Endometrial microvascular endothelial cells (primary cell): ENCODE measurements around the gene PODXL2. TPM values are rescaled to one million over a fixed set of nuclear protein-coding genes. Genes with fewer than 3 reads are reported as not detected.

Experiments used
- in situ Hi-C: cut with HindIII; loops from 2 replicates; pipeline ENCODE4 v1.10.0; 2017; ENCODE audit warnings: low sequenced_read_pairs, low pct_unique_long_range_greater_than_20kb; ENCODE audit errors: inconsistent ontology term
- total RNA-seq: library from RNA; depleted of rRNA; stranded (reverse); fragments of >200 nt; gene quantifications from one replicate; pipeline ENCODE4 v1.2.3, GENCODE V29; 2015; ENCODE audit errors: inconsistent ontology term

The PODXL2 gene
- total RNA-seq, 1 donor from 2014 or later: 0.09 TPM

GRCh38 chr3:127670761-127671522, 42.0 kb downstream of the PODXL2 start:
- in situ Hi-C loops: no loop called here

DNA sequence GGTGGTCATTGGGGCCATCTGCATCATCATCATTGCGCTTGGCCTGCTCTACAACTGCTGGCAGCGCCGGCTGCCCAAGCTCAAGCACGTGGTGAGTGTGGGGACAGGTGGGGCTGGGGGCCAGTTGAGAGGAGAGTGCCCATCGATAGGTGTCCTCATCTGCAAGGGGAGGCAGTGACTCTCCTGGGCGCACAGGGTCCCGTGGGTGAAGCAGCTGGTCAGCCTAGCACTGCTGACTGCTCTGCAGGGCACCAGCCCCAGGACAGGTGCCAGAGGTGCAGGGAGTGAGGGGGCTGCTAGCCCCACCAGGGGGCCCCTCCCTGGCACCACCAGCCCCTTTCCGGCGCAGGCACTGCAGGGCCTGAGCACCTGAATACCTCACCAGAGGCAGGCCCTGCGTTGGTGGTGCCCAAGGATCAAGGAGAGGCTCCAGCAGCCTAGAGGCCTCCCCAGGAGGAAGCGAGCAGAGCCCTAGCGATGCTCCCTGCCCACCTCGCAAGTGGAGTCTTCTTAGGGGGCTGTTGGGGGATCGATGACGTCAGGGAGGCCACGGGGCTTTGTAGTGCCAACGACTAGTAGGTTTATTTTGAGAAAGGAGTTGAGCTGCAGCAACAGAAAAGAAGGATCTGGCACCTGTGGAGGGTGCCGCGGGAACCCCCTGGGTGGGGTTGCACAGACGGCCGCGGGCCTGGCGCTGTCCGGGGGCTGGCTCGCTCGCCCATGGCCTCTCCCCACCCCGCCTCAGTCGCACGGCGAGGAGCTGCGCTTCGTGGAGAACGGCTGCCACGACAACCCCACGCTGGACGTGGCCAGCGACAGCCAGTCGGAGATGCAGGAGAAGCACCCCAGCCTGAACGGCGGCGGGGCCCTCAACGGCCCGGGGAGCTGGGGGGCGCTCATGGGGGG, 42.8 kb downstream of the PODXL2 start:
- in situ Hi-C loops: no loop called here

GRCh38 chr3:127672429-127673190, 43.6 kb downstream of the PODXL2 start, which contains the start of gene ABTB1:
ABTB1 (plus strand) TSS chr3:127672952; CDS start chr3:127673026, 74 bp downstream.
- in situ Hi-C loops: no loop called here

DNA sequence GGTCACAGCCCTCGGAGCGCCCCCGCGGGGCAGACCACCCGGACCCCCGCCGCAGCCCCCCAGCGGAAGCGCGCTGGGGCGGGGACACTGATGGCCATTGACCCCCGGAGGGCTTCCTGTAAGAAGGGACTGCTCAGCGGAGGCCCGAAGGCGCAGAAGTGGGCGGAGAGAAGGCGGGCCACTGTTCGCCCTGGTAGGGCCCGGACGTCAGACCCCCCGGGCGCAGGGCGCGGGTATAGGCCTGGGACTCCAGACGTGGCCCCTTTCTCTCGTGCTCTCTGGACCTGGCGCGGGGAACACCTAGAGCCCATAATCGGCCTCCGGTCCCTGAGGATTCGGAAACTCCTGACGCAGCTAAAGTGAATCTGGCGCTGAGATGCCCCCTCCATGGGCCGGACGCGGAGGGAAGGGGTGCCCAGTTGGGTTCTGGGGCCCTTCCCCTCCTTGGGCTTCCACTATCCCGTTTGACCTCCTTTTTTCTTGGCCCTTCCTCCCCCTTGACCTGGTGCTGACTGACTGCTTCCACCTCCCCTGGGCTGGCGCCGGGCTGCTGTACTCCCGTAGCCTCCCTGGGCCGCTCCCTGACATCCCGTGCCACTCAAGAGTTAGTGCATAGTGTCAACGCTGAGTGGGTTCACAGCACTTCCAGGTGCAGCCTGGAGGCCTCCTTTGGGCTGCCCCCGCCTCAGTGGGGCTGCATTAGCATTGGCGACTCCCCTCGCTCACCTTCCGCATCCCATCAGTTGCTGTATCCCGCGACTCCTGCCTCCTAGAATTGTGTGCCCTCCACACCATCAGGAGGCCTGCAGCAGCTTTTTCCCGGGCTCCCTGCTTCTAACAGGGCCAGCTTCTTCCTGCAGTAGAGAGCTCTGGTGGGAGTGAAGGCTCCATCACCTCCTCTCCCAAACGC, 44.5 kb downstream of the PODXL2 start:
- in situ Hi-C loops: no loop called here

DNA sequence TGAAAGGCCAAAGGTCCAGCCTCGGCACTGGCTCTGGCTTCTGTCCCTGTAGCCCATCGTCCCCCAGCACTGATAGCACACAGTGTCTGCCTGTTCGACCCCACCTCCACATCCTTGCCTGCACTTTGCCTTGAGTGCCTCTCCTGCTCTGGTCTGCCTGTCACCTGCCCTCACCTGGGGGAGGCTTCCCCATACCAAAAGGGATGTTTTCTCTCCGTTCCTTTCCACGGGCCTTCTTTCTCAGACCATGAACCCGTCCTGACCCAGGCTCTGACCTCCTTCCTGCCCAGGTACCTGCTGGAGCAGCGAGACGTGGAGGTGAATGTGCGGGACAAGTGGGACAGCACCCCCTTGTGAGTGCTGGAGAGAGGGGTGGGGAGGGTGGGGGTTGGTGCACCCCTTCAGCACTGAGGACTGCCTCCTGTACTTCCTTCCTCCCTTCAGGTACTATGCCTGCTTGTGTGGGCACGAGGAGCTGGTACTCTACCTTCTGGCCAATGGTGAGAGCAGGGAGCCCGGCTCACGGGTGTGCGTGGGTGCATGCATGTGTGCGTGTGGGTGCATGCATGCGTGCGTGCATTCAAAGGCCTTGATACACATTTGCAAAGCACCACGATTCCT, 45.2 kb downstream of the PODXL2 start:
- in situ Hi-C loops: no loop called here

DNA sequence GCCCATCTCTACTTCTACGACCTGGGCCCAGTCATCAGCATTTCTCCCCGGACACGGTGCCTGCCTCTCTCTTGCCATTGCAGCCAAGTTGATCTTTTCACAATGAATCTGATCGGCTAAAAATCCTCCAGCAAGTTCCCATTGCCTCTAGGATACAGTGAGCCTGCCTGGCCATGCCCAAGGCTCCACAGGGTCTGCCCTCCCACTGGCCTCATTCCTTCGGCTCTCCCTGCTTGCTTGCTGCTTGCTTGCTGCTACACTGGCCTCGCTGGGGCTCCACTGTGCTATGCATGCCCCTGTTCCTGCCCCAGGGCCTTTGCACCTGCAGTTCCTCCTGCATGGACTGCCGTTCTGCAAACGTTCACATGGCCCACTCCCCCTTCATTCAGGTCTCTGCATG, 45.8 kb downstream of the PODXL2 start:
- in situ Hi-C loops: no loop called here

GRCh38 chr3:127675651-127676391, 46.8 kb downstream of the PODXL2 start:
- in situ Hi-C loops: no loop called here

DNA sequence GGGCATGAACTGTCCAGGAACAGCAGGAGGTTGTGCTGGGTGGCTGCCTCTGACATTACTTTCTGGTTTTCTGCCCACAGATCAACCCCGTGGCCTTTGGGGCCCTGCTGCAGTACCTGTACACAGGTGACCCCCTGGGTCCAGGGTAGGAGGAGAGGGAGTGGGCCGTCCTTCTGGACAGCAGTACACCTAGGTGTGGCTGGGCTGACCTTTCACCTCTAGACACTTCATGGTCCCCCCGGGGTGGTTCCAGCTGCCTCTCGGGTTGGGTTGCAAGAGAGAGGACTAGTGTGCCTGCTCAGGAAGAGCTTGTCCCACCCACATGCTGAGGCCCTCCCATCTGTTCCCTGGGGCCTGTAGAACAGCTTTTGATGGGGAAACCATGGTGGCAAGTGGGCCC, 47.5 kb downstream of the PODXL2 start:
- in situ Hi-C loops: no loop called here

- in situ Hi-C loops: no loop called here
These were observed 48.0 kb downstream of the PODXL2 start for GRCh38 chr3:127676921-127677351.

DNA sequence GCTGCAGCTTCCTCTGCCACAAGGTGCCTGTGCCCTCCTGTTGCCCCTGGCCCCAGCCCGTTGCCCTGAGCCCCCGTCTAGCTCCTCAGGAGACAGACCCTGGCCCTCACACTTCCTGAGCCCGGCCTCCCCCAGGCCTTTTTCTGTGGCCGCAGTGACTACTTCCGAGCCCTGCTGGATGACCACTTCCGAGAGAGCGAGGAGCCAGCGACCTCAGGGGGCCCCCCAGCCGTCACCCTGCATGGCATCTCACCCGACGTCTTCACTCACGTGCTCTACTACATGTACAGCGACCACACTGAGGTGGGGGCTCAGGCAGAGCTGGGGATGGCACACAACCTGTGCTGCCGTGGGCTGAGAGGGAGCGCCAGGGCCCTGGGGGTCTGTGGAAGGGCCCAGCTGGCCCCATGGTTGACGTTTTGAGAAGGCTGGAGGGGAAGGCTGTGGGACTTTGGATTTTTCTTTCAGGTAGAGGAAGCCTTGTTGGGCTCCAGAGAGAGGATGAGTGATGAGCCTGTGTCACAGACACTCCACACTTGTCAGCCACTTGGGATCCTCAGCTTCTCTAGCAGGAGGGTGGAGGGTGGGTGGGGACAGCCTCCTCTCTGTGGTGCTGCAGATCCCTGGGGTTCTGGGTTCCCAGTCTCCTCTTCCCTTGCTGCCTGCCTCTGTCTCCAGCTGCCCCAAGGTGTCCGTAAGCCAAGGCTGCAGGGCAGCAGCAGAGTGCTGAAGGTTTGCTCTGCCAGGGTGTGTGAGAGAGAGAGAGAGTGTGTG, 48.7 kb downstream of the PODXL2 start:
- in situ Hi-C loops: no loop called here

DNA sequence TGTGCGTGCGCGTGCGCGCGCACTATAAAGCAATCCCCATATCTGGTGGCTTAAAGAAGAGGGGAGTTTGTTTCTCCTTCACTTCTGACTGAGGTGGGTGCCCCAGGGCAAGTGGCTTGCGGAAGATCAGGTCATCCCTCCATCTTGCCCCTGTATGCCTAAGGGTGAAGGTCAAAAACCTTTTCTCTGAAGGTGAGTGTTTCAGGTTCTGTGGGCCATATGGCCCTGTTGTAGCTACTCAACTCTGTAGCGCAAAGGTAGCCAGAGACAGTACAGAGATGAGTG, 49.3 kb downstream of the PODXL2 start:
- in situ Hi-C loops: no loop called here

DNA sequence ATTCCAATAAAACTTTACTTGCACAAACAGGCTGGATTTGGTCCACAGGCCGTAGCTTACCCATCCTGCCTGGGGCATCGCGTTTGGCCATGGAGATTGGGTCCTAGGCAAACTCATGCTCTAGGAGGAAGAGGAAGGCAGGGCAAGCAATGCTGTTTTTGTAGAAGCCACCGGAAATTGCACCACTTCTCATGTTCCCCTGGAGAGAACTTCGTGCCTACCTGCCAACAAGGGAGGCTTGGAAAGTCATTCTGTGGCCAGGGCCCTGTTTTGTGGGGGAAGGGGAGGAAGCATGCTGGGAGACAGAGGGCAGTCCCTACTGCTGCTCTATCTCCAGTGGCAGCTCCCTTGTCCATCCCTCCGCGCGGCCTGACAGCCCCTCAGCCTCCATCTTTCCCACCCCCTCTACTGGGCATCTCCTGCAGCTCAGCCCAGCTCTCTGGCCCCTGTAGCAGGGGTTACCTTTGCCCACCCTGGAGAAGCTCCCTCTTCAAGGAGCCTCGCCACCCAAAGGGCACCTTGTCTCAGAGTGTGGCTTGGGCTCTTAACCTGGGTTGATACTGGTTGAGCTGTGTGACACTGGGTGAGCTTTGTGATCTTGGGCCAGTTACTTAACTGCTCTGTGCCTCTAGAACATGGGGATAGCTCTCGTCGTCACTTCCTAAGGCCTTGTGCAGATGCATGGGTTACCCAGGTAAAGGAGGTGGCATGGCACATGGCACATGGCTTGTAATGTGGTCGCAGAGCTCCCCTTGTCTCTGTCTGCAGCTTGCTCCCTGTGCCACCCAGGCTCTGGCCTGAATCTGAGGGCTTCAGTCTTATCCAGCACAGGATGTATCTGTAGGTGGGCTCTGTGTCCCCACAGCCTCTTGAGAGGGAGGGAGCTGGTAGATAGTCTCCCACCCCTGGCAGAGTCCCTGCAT, 49.9 kb downstream of the PODXL2 start:
- in situ Hi-C loops: no loop called here

DNA sequence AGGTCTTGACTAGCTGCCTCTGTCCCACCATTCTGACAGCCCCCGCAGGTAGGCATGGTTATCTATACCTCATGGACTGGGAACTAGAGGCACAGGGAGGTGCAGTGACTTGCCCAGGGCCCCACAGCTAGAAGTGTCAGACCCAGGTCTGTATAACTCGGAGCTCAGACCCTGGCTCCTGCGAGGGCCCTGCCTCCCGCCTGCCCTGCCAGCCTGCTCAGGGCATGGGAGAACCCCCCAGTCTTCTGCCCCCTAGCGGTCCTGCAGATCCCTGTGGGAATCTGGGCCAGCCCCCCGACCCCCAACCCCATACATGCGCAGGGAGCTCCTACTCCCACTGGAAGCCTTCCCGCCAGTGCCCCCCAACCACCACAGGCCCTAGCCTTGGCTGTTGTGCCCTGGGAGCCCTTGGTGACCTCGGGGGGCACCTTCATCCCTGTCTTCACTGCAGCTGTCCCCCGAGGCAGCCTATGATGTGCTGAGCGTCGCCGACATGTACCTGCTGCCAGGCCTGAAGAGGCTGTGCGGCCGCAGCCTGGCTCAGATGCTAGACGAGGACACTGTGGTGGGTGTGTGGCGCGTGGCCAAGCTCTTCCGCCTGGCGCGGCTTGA, 50.7 kb downstream of the PODXL2 start:
- in situ Hi-C loops: no loop called here

GRCh38 chr3:127680146-127680661, 51.2 kb downstream of the PODXL2 start:
- in situ Hi-C loops: no loop called here

GRCh38 chr3:127680798-127681221, 51.8 kb downstream of the PODXL2 start:
- in situ Hi-C loops: no loop called here
